Measurements from ENCODE around the gene KRTAP5-10.
"Not testable (repeated sequence)": the region's sequence is repeated elsewhere in the genome, so short reads cannot be mapped to it uniquely, and the experiment has no call there.

KRTAP5-10 gene

DNA sequence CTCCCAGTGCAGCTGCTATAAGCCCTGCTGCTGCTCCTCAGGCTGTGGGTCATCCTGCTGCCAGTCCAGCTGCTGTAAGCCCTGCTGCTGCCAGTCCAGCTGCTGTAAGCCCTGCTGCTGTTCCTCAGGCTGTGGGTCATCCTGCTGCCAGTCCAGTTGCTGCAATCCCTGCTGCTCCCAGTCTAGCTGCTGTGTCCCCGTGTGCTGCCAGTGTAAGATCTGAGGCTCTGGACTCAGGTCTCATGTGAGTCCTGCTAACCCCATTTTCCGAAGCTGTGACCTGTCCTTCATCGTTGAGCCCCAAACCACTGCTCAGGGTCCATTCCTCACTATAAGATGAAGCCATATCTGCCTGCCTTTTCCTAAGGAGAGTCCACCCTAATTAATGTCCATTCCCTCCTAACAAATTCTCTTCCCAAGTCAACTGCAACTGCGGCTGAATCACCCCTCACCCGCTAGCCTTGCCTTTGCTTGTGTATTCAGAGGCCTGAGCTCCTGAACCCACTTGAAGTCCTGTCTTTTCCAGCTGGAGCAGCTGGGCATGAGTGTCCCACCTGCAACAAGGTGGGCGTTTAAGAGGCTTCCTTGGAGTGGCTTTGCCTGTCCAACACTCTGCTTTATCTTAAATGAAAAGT is 37.7 kb upstream of the KRTAP5-10 start:
- H3K9me3 ChIP-seq (ENCODE audit: control insufficient read depth, insufficient read depth, low read length): no peaks in the 10 kb centered on the region
- H3K79me2 ChIP-seq (ENCODE audit: control insufficient read depth, low read length): no peaks in the 10 kb centered on the region
- no peak overlapping the region for H3K4me3 ChIP-seq (ENCODE audit: low read length)
- H3K4me1 ChIP-seq (ENCODE audit: control insufficient read depth, low read length): no peaks in the 10 kb centered on the region
- H3K4me2 ChIP-seq (ENCODE audit: low read length): no peak overlapping the region
- H3K36me3 ChIP-seq (ENCODE audit: control insufficient read depth, low read length): no peaks in the 10 kb centered on the region
- H3K27me3 ChIP-seq (ENCODE audit: control insufficient read depth, low read length): no peaks in the 10 kb centered on the region
- TF ChIP-seq, protein P1, sequence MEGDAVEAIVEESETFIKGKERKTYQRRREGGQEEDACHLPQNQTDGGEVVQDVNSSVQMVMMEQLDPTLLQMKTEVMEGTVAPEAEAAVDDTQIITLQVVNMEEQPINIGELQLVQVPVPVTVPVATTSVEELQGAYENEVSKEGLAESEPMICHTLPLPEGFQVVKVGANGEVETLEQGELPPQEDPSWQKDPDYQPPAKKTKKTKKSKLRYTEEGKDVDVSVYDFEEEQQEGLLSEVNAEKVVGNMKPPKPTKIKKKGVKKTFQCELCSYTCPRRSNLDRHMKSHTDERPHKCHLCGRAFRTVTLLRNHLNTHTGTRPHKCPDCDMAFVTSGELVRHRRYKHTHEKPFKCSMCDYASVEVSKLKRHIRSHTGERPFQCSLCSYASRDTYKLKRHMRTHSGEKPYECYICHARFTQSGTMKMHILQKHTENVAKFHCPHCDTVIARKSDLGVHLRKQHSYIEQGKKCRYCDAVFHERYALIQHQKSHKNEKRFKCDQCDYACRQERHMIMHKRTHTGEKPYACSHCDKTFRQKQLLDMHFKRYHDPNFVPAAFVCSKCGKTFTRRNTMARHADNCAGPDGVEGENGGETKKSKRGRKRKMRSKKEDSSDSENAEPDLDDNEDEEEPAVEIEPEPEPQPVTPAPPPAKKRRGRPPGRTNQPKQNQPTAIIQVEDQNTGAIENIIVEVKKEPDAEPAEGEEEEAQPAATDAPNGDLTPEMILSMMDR (IDR thresholded peaks at IDR 0.05; ENCODE audit: low read depth, low read length, poor library complexity, severe bottlenecking): no peak
- TF ChIP-seq EZH2phosphoT487 (IDR thresholded peaks at IDR 0.05; ENCODE audit: borderline replicate concordance, low read length): no peak
- no peaks in the 10 kb centered on the region for H4K20me1 ChIP-seq (ENCODE audit: control insufficient read depth, insufficient read depth, low read depth, low read length)
- no peaks in the 10 kb centered on the region for H3F3A ChIP-seq (ENCODE audit: control insufficient read depth, insufficient read depth)
- H3K27ac ChIP-seq (ENCODE audit: low read depth, low read length): no peak overlapping the region
- no peaks in the 10 kb centered on the region for H3K9me2 ChIP-seq (replicated peaks; ENCODE audit: control insufficient read depth, low read length)

DNA sequence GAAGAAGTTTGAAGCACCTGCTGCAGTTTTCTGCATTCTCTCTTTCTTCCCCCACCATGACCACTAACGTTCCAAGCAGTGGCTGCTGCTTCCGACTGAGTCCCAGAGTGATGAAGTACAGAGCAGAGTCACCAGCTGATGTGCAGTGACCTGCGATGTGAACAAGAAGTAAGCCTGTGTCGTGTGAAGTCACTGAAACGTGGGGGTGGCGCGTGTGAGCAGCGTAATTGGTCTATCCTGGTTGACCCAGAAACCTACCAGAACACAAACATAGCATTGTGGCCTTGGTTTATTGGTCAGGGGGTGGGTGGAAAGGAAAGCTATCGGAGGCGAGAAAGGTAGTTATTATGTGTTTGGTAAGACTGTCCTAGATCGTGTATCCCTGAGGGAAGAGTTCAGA is 34.8 kb upstream of the KRTAP5-10 start:
- H3K4me2 ChIP-seq (ENCODE audit: low read length): no peak overlapping the region
- no peaks in the 10 kb centered on the region for H3K9me3 ChIP-seq (ENCODE audit: control insufficient read depth, insufficient read depth, low read length)
- no peaks in the 10 kb centered on the region for H3K79me2 ChIP-seq (ENCODE audit: control insufficient read depth, low read length)
- no peaks in the 10 kb centered on the region for H3K4me1 ChIP-seq (ENCODE audit: control insufficient read depth, low read length)
- TF ChIP-seq, protein P1 (IDR thresholded peaks at IDR 0.05; ENCODE audit: low read depth, low read length, poor library complexity, severe bottlenecking): no peak
- TF ChIP-seq EZH2phosphoT487 (IDR thresholded peaks at IDR 0.05; ENCODE audit: borderline replicate concordance, low read length): no peak
- H3K4me3 ChIP-seq (ENCODE audit: low read length): no peak overlapping the region
- H4K20me1 ChIP-seq (ENCODE audit: control insufficient read depth, insufficient read depth, low read depth, low read length): no peaks in the 10 kb centered on the region
- H3K9me2 ChIP-seq (replicated peaks; ENCODE audit: control insufficient read depth, low read length): no peaks in the 10 kb centered on the region
- no peaks in the 10 kb centered on the region for H3F3A ChIP-seq (ENCODE audit: control insufficient read depth, insufficient read depth)
- H3K36me3 ChIP-seq (ENCODE audit: control insufficient read depth, low read length): no peaks in the 10 kb centered on the region
- no peaks in the 10 kb centered on the region for H3K27me3 ChIP-seq (ENCODE audit: control insufficient read depth, low read length)
- no peak overlapping the region for H3K27ac ChIP-seq (ENCODE audit: low read depth, low read length)

DNA sequence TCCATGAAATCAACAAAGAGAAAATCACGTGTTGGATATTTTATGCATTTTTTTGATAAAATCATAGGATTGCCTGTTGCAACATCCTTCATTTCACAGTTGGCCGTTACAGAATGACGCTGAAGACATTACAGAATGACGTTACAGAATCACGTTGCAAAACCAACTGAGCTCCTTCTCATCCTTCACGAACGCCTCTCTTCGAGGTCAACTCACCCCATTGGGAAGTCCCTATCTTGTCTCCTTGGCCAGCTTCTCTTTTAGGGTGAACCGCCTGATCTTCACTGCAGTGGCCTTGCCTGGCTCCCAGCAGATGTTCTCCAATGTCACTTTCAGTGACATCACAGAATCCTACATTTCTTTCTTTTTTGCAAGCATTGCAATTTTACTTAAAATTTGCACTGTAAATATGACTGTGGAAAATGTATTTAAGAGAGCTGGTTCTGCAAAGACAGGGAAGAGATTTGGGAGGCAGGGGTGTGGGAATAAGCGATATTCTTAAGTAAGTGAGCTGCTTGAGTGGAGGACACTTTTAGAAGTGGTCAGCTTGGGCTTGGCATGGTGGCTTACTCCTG is 33.2 kb upstream of the KRTAP5-10 start:
- H3K79me2 ChIP-seq (ENCODE audit: control insufficient read depth, low read length): no peaks in the 10 kb centered on the region
- no peaks in the 10 kb centered on the region for H3K9me3 ChIP-seq (ENCODE audit: control insufficient read depth, insufficient read depth, low read length)
- H3K27ac ChIP-seq (ENCODE audit: low read depth, low read length): no peak overlapping the region
- H4K20me1 ChIP-seq (ENCODE audit: control insufficient read depth, insufficient read depth, low read depth, low read length): no peaks in the 10 kb centered on the region
- H3F3A ChIP-seq (ENCODE audit: control insufficient read depth, insufficient read depth): no peaks in the 10 kb centered on the region
- H3K27me3 ChIP-seq (ENCODE audit: control insufficient read depth, low read length): no peaks in the 10 kb centered on the region
- TF ChIP-seq, protein P1 (IDR thresholded peaks at IDR 0.05; ENCODE audit: low read depth, low read length, poor library complexity, severe bottlenecking): no peak
- no peak for TF ChIP-seq EZH2phosphoT487 (IDR thresholded peaks at IDR 0.05; ENCODE audit: borderline replicate concordance, low read length)
- H3K9me2 ChIP-seq (replicated peaks; ENCODE audit: control insufficient read depth, low read length): no peaks in the 10 kb centered on the region
- no peak overlapping the region for H3K4me3 ChIP-seq (ENCODE audit: low read length)
- no peaks in the 10 kb centered on the region for H3K4me1 ChIP-seq (ENCODE audit: control insufficient read depth, low read length)
- no peaks in the 10 kb centered on the region for H3K36me3 ChIP-seq (ENCODE audit: control insufficient read depth, low read length)
- no peak overlapping the region for H3K4me2 ChIP-seq (ENCODE audit: low read length)

DNA sequence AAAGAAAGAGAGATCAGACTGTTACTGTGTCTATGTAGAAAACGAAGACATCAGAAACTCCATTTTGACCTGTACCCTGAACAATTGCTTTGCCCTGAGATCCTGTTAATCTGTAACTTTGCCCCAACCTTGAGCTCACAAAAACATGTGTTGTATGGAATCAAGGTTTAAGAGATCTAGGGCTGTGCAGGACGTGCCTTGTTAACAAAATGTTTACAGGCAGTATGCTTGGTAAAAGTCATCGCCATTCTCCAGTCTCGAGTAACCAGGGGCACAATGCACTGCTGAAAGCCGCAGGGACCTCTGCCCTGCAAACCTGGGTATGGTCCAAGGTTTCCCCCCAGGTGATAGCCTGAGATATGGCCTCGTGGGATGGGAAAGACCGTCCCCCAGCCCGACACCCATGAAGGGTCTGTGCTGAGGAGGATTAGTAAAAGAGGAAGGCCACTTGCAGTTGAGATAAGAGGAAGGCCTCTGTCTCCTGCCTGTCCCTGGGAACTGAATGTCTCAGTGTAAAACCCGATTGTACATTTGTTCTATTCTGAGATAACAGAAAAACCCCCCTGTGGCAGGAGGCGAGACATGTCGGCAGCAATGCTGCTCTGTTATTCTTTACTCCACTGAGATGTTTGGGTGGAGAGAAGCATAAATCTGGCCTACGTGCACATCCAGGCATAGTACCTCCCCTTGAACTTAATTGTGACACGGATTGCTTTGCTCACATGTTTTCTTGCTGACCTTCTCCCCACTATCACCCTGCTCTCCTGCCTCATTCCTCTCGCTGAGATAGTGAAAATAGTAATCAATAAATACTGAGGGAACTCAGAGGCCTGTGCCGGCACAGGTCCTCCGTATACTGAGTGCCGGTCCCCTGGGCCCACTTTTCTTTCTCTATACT is 30.4 kb upstream of the KRTAP5-10 start:
- not testable (repeated sequence) for H3K36me3 ChIP-seq (ENCODE audit: control insufficient read depth, low read length); H3K27ac ChIP-seq (ENCODE audit: low read depth, low read length); H3K4me1 ChIP-seq (ENCODE audit: control insufficient read depth, low read length); H4K20me1 ChIP-seq (ENCODE audit: control insufficient read depth, insufficient read depth, low read depth, low read length); H3K79me2 ChIP-seq (ENCODE audit: control insufficient read depth, low read length); H3K4me2 ChIP-seq (ENCODE audit: low read length); H3K9me2 ChIP-seq (replicated peaks; ENCODE audit: control insufficient read depth, low read length); H3F3A ChIP-seq (ENCODE audit: control insufficient read depth, insufficient read depth); H3K27me3 ChIP-seq (ENCODE audit: control insufficient read depth, low read length); H3K4me3 ChIP-seq (ENCODE audit: low read length); H3K9me3 ChIP-seq (ENCODE audit: control insufficient read depth, insufficient read depth, low read length)

Measured in DOHH2 (cell line).